ENCODE results near the gene TBCK.

- TF ChIP-seq CTCF (IDR thresholded peaks at IDR 0.05) (no peak), POLR2A (IDR thresholded peaks at IDR 0.05) (no peak)
Observed at GRCh38 chr4:106268786-106269185, 47.2 kb downstream of the TBCK start.
